Keratinocyte (primary cell): ENCODE measurements around the gene FBXL12.

Source experiments
- EZH2 ChIP-seq: IDR thresholded peaks from one replicate; pipeline ENCODE4 v1.6.1; 2012; ENCODE audit warnings: inconsistent platforms, mild to moderate bottlenecking, low read length, moderate library complexity
- TF ChIP-seq, protein P1 (sequence below), 3 experiments: IDR thresholded peaks in 1 of 3; conservative IDR thresholded peaks in 1 of 3; optimal IDR thresholded peaks in 1 of 3; 2 replicates in 2 of 3; 3 replicates in 1 of 3; pipeline versions ENCODE3 to v1.5.1; 2011; ENCODE audit warnings: low read length in 3 of 3, mild to moderate bottlenecking in 3 of 3, moderate library complexity in 2 of 3, control low read depth in 1 of 3, inconsistent platforms in 1 of 3; ENCODE audit not compliant: insufficient read depth in 2 of 3; ENCODE audit errors: extremely low read depth in 1 of 3

DNA sequence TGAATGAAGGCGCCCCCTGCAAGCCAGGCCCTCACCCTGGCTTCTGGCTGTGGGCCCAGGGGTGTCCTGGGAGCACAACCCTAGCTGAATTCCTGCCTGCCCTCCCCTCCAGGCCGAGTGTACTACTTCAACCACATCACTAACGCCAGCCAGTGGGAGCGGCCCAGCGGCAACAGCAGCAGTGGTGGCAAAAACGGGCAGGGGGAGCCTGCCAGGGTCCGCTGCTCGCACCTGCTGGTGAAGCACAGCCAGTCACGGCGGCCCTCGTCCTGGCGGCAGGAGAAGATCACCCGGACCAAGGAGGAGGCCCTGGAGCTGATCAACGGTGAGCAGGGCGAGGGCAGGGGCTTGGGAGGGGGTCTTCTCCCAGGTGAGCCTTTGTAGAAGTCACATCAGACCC, 19.4 kb upstream of the FBXL12 start:
- TF ChIP-seq, protein P1, sequence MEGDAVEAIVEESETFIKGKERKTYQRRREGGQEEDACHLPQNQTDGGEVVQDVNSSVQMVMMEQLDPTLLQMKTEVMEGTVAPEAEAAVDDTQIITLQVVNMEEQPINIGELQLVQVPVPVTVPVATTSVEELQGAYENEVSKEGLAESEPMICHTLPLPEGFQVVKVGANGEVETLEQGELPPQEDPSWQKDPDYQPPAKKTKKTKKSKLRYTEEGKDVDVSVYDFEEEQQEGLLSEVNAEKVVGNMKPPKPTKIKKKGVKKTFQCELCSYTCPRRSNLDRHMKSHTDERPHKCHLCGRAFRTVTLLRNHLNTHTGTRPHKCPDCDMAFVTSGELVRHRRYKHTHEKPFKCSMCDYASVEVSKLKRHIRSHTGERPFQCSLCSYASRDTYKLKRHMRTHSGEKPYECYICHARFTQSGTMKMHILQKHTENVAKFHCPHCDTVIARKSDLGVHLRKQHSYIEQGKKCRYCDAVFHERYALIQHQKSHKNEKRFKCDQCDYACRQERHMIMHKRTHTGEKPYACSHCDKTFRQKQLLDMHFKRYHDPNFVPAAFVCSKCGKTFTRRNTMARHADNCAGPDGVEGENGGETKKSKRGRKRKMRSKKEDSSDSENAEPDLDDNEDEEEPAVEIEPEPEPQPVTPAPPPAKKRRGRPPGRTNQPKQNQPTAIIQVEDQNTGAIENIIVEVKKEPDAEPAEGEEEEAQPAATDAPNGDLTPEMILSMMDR (optimal IDR thresholded peaks at IDR 0.05 in 1 of 3, IDR thresholded peaks at IDR 0.05 in 1 of 3, conservative IDR thresholded peaks at IDR 0.05 in 1 of 3; ENCODE audit: extremely low read depth in 1 of 3, insufficient read depth in 2 of 3, low read length in 3 of 3) = no peak
- TF ChIP-seq EZH2 = no peak
